Neural cell (in vitro differentiated cells): ENCODE measurements around the gene RCHY1.

Experiments
- EP300 ChIP-seq: fragments of 450-650 bp; conservative IDR thresholded peaks from 2 replicates; pipeline ENCODE4 v1.6.1; 2014; ENCODE audit warnings: antibody characterized with exemption, mild to moderate bottlenecking, moderate library complexity; ENCODE audit not compliant: poor library complexity, severe bottlenecking
- EZH2 ChIP-seq: fragments of 200-600, 300-800 bp; shearing (Covaris generic), sonication (generic); IDR thresholded peaks from 2 replicates; pipeline ENCODE4 v1.6.1; 2014; ENCODE audit warnings: antibody characterized with exemption, low read length, borderline replicate concordance, mild to moderate bottlenecking; ENCODE audit not compliant: insufficient read depth, poor library complexity, severe bottlenecking
- MXI1 ChIP-seq: fragments of 450-650 bp; conservative IDR thresholded peaks from 2 replicates; pipeline ENCODE4 v1.6.1; 2014; ENCODE audit warnings: antibody characterized with exemption, mild to moderate bottlenecking; ENCODE audit not compliant: poor library complexity, severe bottlenecking
- POLR2AphosphoS5 ChIP-seq: IDR thresholded peaks from 2 replicates; pipeline ENCODE4 v1.6.1; 2012
- RAD21 ChIP-seq: fragments of 450-650 bp; conservative IDR thresholded peaks from 2 replicates; pipeline ENCODE4 v1.6.1; 2014; ENCODE audit warnings: antibody characterized with exemption, mild to moderate bottlenecking, moderate library complexity
- REST ChIP-seq: IDR thresholded peaks from 2 replicates; pipeline ENCODE4 v1.6.1; 2012; ENCODE audit warnings: borderline replicate concordance
- TAF1 ChIP-seq: IDR thresholded peaks from 2 replicates; pipeline ENCODE4 v1.6.1; 2012; ENCODE audit warnings: low read depth
- TF ChIP-seq, protein P1 (sequence below): fragments of 450-650 bp; IDR thresholded peaks from 2 replicates; pipeline ENCODE4 v1.5.1; 2014; ENCODE audit warnings: antibody characterized with exemption, mild to moderate bottlenecking, moderate library complexity; ENCODE audit not compliant: poor library complexity, severe bottlenecking

DNA sequence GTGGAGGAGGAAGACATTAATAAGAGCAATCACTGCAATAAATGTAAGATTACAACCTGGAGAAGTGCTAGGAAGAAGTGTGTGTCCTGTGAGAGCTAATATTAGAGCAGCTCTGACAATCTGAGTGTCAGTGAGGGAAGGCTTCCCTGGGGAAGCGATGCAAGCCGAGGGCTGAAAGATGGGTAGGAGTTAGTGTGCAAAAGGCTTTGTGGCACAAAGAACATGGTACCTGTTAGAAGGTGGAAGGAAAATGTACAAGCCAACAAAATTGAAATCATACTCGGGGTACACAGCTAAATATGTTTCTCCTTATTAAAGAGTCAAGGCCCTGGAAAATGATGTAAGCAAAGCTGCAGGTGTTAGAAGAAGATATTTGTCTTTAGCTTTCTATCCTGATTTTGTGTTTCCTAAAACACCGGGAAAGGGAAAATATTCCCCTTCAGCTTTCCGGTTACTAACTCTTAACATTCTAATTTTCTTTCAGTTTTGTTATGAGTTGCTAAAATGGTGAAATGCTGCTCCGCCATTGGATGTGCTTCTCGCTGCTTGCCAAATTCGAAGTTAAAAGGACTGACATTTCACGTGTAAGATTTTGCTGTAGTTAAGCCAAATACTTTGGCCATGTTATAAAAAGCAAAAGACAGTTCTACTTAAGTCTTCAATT, 878 bp upstream of the RCHY1 start:
- TF ChIP-seq, protein P1, sequence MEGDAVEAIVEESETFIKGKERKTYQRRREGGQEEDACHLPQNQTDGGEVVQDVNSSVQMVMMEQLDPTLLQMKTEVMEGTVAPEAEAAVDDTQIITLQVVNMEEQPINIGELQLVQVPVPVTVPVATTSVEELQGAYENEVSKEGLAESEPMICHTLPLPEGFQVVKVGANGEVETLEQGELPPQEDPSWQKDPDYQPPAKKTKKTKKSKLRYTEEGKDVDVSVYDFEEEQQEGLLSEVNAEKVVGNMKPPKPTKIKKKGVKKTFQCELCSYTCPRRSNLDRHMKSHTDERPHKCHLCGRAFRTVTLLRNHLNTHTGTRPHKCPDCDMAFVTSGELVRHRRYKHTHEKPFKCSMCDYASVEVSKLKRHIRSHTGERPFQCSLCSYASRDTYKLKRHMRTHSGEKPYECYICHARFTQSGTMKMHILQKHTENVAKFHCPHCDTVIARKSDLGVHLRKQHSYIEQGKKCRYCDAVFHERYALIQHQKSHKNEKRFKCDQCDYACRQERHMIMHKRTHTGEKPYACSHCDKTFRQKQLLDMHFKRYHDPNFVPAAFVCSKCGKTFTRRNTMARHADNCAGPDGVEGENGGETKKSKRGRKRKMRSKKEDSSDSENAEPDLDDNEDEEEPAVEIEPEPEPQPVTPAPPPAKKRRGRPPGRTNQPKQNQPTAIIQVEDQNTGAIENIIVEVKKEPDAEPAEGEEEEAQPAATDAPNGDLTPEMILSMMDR, result no peak
- TF ChIP-seq REST (no peak), EP300 (no peak), MXI1 (no peak), POLR2AphosphoS5 (no peak), EZH2 (no peak), RAD21 (no peak), TAF1 (no peak)
